Stimulated activated CD8-positive, alpha-beta memory T cell treated with anti-CD3 and anti-CD28 coated beads, Interleukin-7, amount 100 ng/mL, for 48 hours (primary cell): Measurements from ENCODE around the gene SLC44A4.
"Not testable (repeated sequence)": the region's sequence is repeated elsewhere in the genome, so short reads cannot be mapped to it uniquely, and the experiment has no call there.

ENCODE experiments used
- DNase-seq, 2 donors: peaks; one replicate each; pipeline ENCODE4 v3.0.0-alpha.2; 2020; ENCODE audit warnings: low read depth in 1 of 2; ENCODE audit errors: extremely low read depth in 1 of 2

Gene SLC44A4

DNA sequence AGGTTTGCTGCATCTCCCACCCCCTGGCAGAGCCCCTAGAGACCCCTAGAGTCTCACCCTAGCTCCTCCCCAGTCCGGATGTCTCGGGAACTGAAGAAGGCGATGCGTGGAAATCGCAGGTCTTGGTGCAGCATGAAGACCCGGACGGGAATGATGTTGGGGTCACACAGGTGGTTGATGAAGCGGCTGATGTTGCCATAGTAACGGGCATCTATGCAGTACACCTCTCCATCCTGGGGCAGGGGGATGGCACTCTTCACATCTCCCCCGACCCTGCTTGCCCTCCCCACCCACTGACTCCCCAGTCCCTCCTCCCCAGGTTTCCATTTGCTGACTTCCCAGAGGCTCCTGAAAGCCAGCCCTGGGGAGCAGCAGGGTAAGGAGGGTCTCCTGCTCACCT lies 1.8 kb upstream of the SLC44A4 start:
- DNase-seq = no peak

DNA sequence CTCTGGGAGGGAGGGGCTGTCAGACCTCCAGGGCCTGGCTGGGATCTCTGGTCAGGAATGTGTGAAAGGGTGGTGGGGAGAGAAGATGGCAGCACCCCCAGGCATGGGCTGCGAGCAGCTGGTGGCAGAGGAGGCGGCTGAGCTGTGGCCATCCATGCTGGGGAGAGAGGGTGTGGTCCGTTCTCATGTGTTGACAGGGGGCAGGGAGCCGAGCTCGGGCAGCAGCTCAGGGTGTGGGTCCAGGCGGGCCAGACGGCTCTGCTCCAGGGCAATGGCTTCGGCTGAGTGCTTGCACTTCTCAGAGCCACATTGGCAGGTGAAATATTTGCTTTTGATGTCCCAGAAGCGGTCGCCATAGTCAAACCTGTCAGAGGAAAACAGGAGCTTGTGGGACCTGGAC lies 1.1 kb upstream of the SLC44A4 start:
- DNase-seq = no peak

DNA sequence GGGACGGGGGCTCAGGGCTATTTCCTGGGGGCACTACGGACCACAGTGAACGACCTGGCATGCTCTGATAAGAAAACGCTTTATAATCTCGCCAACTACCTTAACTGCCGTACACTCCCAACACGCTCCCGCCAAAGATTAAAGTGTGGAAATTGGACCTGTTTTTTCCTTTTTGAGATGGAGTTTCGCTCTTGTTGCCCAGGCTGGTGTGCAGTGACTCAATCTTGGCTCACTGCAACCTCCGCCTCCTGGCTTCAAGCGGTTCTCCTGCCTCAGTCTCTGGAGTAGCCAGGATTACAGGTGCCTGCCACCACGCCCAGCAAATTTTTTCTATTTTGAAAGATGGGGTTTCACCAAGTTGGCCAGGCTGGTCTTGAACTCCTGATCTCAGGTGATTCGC lies 346 bp upstream of the SLC44A4 start:
- no peak for DNase-seq

DNA sequence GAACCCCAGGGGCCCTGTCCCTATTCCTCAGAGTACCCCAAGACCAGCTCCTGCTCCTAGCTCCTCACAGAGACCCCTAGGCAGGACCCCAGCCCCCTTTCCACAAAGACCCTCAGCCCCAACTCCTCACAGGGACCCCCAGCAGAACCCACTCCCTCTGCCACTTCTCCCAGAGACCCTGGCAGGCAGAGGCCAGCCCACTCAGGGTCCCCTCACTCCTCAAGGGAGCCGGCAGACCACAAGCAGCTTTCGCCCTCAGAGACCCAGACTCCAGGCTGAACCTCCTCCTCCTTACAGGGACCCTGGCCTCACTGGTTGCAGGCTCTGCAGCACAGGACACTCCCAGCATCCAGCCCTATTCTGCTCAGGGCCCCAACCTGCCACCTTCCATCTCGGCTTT lies 575 bp downstream of the SLC44A4 start:
- no peak for DNase-seq

DNA sequence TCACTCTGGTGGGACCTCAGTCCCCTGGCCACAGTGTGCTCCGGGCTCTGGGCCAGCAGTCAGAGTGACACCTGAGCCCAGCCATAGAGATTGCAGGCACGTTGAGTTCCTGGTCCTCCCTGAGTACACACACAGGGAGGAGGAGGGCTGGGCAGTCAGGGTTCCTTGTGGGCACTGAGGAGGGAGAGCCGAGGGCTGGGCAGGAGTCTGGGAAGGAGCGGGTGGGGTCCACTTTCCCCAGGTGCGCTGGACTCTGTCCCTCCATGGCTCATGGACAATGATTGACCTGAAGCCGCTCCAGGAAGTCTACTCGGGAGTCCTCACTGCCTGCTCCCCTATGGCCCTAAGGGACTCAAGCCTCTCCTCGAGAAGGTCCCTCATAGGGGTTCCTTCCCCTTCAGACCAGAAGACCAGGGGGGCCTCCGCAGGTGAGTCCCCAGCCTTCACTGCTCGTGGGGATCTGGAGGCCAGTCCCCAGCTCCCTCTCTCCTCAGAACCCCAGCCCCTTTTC lies 1.1 kb downstream of the SLC44A4 start:
- no peak for DNase-seq

DNA sequence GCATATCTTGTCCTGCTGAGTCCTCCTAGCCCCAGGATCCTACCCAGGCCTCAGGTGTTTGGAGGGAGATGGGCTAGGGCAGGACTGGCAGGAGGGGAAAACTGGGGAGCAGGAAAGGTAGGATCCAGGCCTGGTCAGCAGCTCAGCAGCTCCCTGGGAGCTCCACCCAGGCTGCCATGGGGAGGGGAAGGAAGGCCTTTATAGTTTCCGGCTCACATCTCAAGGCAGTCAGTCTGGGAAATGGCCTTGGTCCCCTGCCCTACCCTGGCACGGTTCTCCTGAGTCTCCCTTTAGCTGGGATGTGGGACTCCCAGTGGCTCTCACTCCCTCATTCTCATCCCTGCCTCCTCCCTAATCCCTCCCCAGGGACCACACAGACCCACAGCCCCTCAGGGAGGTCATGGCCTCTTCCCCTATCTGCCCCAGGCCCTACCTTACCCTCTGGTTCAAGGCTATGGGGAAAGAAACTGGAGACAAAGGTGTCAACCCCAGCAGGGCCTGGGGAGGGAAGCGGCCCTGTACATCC lies 1.6 kb downstream of the SLC44A4 start:
- DNase-seq = no peak

DNA sequence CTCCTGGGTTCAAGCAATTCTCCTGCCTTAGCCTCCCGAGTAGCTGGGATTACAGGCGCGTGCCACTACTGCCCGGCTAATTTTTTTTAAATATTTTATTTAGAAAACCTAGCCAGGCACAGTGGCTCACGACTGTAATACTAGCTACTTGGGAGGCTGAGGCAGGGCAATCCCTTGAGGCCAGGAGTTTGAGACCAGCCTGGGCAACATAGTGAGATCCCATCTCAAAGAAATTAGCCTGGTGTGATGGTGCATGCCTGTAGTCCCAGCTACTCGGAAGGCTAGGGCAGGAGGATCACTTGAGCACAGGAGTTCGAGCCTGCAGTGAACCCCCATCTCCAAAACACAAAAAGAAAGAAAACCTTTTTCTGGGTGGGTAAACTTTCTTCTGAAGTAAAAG lies 2.4 kb downstream of the SLC44A4 start:
- DNase-seq = no peak

DNA sequence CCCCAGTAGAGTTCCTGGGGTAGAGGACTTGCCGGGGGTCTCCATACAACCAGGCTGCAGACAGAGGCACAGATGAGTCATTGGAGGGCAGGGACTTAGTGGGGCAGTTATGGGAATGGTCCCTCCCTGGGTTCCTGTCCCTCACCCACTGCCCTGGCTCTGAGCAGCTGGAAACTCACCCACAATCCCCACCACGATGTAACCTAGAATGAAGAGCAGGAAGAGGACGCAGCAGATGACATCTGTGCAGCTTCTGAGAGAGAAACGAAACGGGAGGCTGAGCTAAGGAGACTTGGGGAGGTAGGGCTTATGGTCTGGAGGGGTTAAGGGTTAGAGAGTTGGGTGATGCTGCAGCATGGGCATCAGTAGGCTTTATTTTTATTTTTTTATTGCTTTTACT lies 2.9 kb downstream of the SLC44A4 start:
- DNase-seq = no peak

DNA sequence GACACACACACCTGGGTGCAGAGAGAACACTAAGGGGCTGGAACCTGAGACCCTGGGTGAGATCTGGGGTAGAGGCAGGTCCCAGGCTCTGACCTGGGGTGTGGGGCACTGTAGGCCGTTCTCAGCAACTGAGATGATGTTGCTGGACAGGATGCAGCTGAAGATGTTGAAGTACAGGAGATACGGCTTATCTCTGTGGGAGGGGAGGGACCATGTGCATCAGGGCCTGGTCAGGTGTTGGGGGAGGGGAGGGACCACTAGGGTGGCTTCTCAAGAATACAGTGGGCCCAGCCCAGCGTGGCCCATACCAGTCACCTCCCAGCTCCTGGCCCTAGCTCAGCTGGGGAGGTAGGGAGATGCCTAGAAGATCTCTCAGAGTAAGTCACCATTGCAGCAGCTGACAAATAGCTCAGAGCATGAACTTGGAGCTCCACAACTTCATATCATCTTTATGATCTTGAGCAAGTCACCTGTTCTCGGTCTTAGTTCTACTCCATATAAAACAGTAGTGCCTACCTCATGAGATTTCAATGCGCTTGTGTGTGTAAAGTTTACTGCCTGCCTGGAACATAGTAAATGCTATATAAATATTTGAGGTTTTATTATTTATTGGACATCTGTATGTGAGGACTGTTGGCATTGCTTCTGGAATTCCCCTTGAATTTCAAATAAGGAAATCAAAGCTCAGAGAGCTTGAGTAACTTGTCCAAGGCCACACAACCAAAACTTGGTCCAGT lies 3.8 kb downstream of the SLC44A4 start:
- no peak for DNase-seq

DNA sequence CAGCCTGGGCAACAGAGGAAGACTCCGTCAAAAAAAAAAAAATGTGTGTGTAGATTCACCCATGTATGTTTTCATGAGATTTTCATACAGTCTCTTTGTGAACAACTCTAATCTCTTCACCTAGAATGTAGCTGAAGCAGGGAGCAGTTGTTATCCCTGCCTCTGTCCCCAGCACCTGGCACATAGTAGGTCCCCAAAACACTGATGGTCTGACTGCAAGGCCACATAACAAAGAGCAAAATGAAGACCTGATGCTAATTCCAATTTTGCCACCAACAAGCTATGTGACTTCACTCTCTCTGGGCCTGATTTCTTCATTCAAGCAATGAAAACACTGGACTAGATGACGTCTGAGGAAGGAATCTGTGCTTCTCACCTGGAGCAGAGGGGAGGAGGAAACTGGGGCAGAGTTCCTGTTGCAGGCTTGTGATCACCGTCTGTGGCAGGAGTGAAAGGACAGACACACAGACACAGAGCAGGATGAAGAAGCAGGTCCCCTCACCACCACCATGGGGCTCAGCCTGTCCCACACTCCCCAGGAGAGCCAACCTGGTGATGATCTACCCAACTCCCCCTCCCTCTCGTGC lies 4.6 kb downstream of the SLC44A4 start:
- DNase-seq = no peak

DNA sequence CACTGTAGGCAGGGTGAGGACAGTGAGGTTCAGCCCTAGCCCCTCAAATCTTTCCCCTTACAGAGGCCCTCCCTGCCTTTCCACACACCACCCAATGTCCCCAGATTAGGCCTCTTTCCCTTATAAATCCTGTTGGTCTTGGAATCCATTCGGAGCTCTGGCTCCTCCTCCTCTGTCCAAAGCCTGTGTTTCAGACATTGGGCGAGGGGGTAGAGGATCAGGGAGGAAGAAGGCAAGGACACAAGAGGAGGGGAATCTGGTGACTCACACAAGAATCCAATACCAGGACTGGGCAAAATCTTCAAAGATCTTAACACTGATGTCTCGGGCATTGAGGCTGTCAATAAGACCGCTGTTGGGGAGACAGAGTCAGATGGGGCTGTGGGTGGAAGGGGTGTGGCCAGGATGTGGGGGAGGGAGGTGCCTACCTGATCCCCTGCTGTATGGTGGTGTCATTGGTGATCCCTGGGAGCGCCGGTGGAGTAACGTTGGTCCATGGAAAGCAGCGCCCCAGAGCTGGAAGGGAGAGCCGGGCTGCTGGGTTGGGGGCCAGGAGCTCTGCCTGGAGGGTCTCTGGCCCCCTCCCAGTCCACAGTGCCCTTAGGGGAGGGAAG lies 7.6 kb downstream of the SLC44A4 start:
- DNase-seq = no peak

DNA sequence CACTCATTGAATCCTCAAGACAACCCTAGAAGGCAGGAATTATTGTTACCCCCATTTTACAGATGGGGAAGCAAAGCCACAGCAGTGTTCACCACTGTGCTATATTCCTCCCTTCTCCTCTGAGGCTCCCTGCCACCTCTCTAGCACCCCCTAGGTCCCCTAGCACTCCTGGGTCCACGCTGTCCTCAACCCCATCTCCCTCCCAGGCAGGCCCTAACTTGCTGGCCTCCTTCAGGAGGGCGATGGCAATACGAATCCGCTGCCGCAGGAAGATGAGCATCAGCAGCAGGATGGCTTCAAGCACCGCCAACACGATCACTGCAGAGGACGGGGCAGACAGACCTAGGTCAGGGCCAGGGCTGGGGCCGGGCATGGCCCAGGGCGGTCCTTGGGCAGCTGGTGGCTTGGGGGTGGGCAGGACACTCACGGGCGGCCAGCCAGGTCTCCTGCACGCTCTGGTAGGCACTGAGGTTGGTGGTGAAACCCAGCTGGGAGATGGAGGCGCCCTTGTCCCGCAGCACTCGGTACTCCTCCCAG lies 8.3 kb downstream of the SLC44A4 start:
- DNase-seq = no peak

DNA sequence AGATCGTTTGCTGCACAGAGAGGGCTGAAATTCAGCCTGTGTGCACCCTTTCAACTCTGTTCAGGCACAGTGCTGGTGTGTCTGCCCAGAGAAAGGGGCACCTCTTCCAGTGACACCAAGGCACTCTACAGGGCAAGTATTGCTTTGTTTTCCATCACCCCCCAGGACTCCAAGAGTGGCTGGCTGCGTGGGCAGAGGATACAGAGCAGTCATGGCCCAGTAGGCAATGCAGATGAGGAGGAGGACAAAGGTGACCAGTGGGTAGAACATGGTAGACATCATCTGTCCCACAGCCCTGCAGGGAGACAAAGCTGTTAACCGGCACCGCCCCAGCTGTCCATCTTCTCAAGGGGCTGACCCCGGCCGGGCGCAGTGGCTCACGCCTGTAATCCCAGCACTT lies 9.5 kb downstream of the SLC44A4 start:
- DNase-seq = no peak

DNA sequence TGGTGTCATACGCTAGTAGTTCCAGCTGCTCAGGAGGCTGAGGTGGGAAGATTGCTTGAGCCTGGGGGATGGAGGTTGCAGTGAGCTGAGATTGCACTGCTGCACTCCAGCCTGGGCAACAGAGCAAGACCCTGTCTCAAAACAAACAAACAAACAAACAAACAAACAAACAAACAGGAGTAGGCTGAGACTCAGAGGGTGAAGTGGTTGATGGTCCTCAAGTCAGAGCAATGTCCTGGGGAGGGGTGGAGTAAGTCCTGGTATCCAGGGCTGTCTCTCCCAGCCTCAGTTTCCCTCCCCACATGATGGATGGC lies 10.2 kb downstream of the SLC44A4 start:
- not testable (repeated sequence) for DNase-seq

DNA sequence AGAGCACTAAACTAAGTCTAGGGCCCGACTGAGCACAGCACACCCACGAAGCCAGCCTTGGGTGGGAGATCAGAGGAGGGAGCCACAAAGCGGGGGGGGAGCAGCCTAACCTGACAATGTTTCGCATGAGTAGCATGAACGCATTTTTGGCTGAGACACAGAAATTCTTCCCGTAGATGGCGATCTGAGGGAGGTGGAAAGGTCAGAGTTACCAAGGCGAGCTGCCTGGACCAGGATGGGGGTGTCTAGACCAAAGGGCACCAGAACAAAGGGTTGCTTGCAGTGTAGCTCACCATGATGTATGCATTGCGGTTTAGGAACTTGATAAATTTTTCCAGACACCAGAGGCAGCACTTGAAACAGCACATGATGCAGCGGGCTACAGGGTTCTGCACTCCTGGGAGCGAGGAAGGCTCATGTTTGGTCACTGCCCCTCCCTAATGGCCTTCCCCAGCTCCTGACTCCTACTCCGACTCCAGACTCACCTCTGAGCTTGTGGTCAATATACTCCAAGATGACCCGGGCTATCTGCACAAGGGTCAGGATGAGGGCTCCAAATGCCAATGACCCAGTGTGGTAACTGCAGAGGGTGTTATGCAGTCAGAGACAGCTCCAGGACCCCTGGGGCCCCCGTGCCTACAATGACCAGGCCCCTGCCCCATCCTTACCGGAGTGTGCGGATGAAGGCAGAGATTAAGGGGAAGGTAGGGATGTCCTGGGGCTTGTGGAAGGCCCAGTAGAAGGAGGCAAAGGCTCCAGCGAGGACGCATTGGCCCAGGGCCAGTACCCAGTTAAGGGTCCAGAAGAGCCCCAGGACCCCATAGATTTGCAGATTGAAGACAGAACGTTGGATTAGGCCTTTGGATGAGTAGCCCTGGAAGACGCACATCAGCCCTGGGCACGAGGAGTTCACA lies 13.3 kb downstream of the SLC44A4 start:
- no peak for DNase-seq

DNA sequence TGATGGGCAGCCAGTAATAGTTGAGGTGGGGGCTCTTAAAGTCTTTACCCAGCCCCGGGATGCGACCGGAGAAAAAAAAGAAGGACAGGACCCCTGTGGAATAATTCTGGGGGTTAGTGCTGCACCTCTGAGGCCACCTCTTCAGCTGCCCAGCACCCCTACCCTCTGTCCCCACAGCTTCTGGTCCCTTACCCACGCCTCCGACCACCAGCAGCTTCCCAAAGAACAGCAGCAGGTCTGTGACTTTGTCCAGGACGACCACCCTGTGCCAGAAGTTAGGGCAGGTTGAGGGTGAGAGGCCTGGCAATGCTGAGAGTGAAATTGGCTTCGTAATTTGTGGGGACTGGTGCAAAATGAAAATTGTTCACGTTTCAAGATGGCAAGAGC lies 14.0 kb downstream of the SLC44A4 start:
- DNase-seq = no peak

DNA sequence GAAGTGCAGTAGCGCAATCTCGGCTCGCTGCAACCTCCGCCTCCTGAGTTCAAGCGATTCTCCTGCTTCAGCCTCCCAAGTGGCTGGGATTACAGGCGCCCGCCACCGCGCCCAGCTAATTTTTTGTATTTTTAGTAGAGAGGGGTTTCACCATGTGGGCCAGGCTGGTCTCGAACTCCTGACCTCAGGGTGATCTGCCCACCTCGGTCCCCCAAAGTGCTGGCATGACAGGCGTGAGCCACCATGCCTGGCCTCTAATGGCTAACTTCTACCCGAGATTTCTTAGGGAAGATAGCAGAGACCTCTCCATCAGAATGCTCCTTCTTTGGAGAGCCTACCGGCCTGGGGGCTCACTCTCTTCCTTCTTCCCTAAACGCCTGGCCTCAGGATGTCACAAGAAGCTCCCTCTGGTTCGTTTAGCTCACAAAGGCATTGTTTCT lies 14.7 kb downstream of the SLC44A4 start:
- not testable (repeated sequence) for DNase-seq

DNA sequence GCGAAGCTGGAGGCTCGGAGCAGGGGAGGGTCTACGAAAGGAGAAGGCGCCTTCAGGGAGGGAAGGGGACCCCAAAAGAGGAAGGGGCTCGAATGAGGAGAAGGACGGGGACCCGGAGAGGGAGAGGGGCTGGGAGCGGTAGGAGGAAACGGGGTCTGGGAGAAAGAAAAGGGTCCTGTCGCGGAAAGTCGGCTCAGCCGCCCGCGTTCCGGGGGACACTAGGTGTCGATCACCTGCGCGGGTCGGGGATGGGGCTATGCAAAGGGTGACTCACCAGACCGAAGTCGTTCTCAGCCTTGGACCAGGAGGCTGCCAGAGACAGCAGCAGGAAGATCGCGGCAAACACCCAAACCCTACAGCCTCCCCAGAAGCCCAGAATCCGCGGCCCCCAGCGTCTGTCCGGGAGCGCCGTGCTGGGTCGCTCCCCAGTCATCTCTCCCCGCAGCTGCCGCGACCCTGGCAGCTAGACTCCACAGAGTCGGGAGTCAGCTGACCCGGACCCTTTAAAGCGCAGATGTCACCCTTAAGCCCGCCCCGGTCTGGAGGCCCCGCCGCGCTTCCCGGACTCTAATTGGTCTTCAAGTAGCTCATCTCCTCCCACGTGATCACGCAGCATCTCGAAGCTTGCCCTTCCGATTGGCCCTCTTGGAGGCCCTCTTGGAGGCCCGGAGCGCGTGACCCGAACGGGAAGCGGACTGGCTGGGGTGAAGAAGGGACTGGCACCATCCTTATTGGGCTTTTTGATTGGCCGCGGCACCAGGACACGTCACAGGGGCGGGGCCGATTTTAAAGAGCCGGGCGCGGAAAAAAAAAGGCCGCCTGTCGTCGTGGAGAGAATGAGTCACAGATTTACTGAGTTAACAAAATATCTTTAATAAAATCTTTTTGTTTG lies 16.2 kb downstream of the SLC44A4 start, which contains the start of gene NEU1:
TSS of gene NEU1 (minus strand) at position 478 of the 892 bp plus-strand sequence. CDS start at position 433, 45 bp downstream.
- DNase-seq = peak; percentile 96 to 100

DNA sequence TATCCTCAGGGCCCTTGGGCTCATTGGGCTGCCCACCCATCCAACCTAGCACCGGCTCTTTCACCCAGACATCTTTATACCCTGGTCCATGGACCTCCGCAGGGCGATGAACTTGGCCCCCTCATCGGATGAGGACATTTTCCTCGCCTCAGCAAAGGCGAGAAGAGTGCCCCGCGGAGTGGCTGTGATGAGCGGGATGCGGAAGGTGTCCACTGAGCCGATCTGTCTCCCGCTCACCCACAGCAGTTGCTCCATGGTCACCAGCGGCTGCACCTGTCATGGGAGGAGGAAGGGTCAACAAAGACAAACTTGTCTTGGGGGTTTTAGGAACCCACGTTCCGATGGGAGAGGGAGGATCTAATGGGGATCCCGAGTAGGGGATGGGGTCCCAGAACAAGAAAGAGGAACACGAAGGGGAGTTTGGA lies 16.9 kb downstream of the SLC44A4 start:
- no peak for DNase-seq

DNA sequence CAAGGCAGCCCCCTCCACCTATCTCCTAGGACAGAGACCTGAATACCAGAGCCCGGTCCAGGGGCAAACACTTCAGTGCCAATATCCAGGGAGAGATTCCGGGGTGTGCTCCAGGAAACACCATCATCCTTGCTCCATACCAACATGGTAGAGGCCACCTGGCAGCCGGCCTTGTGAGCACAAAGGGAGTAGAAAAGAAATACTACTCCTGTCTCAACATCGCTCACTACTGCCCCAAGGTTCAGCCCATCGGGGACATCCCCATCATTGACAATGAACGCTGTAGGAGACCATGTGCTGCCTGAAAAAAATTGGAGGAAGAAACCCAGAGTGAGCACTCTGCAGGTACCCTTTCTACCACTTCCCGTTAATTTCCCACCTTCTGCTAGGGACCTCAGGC lies 17.6 kb downstream of the SLC44A4 start:
- DNase-seq = no peak
